ENCODE data around the gene CAMK2D. TPM values are rescaled to one million over a fixed set of nuclear protein-coding genes. Genes with fewer than 3 reads are reported as not detected.

CAMK2D gene
- total RNA-seq, 1 donor from 2014 or later = 57.6 TPM

GRCh38 chr4:113437129-113437528 lies 324.4 kb downstream of the CAMK2D start:
- TF ChIP-seq CTCF (conservative IDR thresholded peaks at IDR 0.05) = no peak
- peaks cover 6% of the 10 kb centered on the region for H3K9me3 Mint-ChIP-seq
- H3K4me1 Mint-ChIP-seq (ENCODE audit: unreplicated experiment) = peaks cover 9% of the 10 kb centered on the region
- H3K27me3 Mint-ChIP-seq = no peaks in the 10 kb centered on the region
- no peak overlapping the region for H3K4me3 Mint-ChIP-seq
- no peak for DNase-seq (ENCODE audit: extremely low spot score, unreplicated experiment)
- no peaks in the 10 kb centered on the region for H3K36me3 Mint-ChIP-seq
- no peak overlapping the region for H3K27ac Mint-ChIP-seq

- H3K36me3 Mint-ChIP-seq = no peaks in the 10 kb centered on the region
- H3K4me1 Mint-ChIP-seq (ENCODE audit: unreplicated experiment) = peaks cover 9% of the 10 kb centered on the region
- no peaks in the 10 kb centered on the region for H3K27me3 Mint-ChIP-seq
- no peak for TF ChIP-seq CTCF (conservative IDR thresholded peaks at IDR 0.05)
- no peak overlapping the region for H3K4me3 Mint-ChIP-seq
- no peak for DNase-seq (ENCODE audit: extremely low spot score, unreplicated experiment)
- peaks cover 14% of the 10 kb centered on the region for H3K9me3 Mint-ChIP-seq
- H3K27ac Mint-ChIP-seq = no peak overlapping the region
Observed at GRCh38 chr4:113436360-113436759, 325.2 kb downstream of the CAMK2D start.

GRCh38 chr4:113435893-113436292 lies 325.6 kb downstream of the CAMK2D start:
- Mint-ChIP-seq H3K27me3 (no peaks in the 10 kb centered on the region), H3K9me3 (peaks cover 14% of the 10 kb centered on the region), H3K4me1 (ENCODE audit: unreplicated experiment) (peaks cover 9% of the 10 kb centered on the region), H3K4me3 (no peak overlapping the region), H3K27ac (no peak overlapping the region), H3K36me3 (no peaks in the 10 kb centered on the region)
- TF ChIP-seq CTCF (conservative IDR thresholded peaks at IDR 0.05) = no peak
- DNase-seq (ENCODE audit: extremely low spot score, unreplicated experiment) = no peak

- Mint-ChIP-seq H3K27ac (no peak overlapping the region), H3K4me1 (ENCODE audit: unreplicated experiment) (peaks cover 9% of the 10 kb centered on the region), H3K4me3 (no peak overlapping the region), H3K36me3 (no peaks in the 10 kb centered on the region), H3K9me3 (peaks cover 14% of the 10 kb centered on the region), H3K27me3 (no peaks in the 10 kb centered on the region)
- TF ChIP-seq CTCF (conservative IDR thresholded peaks at IDR 0.05) = no peak
- DNase-seq (ENCODE audit: extremely low spot score, unreplicated experiment) = no peak
Observed at GRCh38 chr4:113434247-113434587, 327.3 kb downstream of the CAMK2D start.

- no peak overlapping the region for H3K4me3 Mint-ChIP-seq
- no peak overlapping the region for H3K27ac Mint-ChIP-seq
- TF ChIP-seq CTCF (conservative IDR thresholded peaks at IDR 0.05) = no peak
- no peaks in the 10 kb centered on the region for H3K27me3 Mint-ChIP-seq
- no peak for DNase-seq (ENCODE audit: extremely low spot score, unreplicated experiment)
- peaks cover 9% of the 10 kb centered on the region for H3K4me1 Mint-ChIP-seq (ENCODE audit: unreplicated experiment)
- H3K9me3 Mint-ChIP-seq = peaks cover 14% of the 10 kb centered on the region
- no peaks in the 10 kb centered on the region for H3K36me3 Mint-ChIP-seq
Observed at GRCh38 chr4:113433536-113434246, 327.8 kb downstream of the CAMK2D start.
